ENCODE measurements around the gene SHISA2.
"Not testable (repeated sequence)": the region's sequence is repeated elsewhere in the genome, so short reads cannot be mapped to it uniquely, and the experiment has no call there.

DNA sequence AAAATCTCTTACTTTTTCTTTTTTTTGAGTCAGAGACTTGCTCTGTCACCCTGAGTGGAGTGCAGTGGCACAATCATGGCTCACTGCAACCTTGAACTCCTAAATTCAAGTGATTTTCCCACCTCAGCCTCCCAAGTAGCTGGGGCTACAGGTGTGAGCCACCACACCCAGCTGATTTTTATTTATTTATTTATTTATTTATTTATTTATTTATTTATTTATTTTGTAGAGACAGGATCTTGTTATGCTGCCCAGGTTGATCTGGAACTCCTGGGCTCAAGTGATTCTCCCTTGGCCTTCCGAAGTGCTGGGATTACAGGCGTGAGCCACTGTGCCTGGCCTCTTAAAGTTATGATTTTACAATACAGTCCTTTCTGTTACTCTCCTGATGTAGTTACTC is 16.6 kb upstream of the SHISA2 start:
- TF ChIP-seq TAF1, POLR2A (IDR thresholded peaks at IDR 0.05; ENCODE audit: low read depth, low read length): not testable (repeated sequence)
